ENCODE data around the gene PCSK4. TPM values are rescaled to one million over a fixed set of nuclear protein-coding genes. Genes with fewer than 3 reads are reported as not detected.
A peak's percentile ranks its signal among the peaks of the same experiment; 100 is the strongest.

PCSK4 gene
- total RNA-seq, 1 donor: 1.4 TPM

GRCh38 chr19:1453525-1454364 lies 36.4 kb downstream of the PCSK4 start:
- Histone ChIP-seq H3K27ac (ENCODE audit: low read depth, low read length) (no peak overlapping the region), H2AFZ (ENCODE audit: low read length) (no peak overlapping the region), H3K27me3 (ENCODE audit: insufficient read depth, low read length) (peaks cover 81% of the 10 kb centered on the region), H3K4me2 (ENCODE audit: insufficient read depth, low read length) (no peak overlapping the region), H3K9me3 (ENCODE audit: low read depth, low read length) (no peaks in the 10 kb centered on the region), H3K36me3 (ENCODE audit: insufficient read depth, low read length) (no peaks in the 10 kb centered on the region), H3K4me1 (ENCODE audit: insufficient read depth, low read length) (no peaks in the 10 kb centered on the region), H3K79me2 (ENCODE audit: insufficient read depth, low read length) (no peaks in the 10 kb centered on the region), H3K4me3 (ENCODE audit: insufficient read depth, low read length) (no peak overlapping the region), H4K20me1 (ENCODE audit: insufficient read depth, low read length) (peaks cover 37% of the 10 kb centered on the region)
- DNase-seq (ENCODE audit: insufficient read length, low spot score, missing footprints): peak; percentile 99
- TF ChIP-seq CTCF (IDR thresholded peaks at IDR 0.05; ENCODE audit: extremely low read depth, low read depth, low read length): no peak

GRCh38 chr19:1452802-1453524 lies 37.2 kb downstream of the PCSK4 start:
- Histone ChIP-seq H4K20me1 (ENCODE audit: insufficient read depth, low read length) (peaks cover 33% of the 10 kb centered on the region), H3K9me3 (ENCODE audit: low read depth, low read length) (no peaks in the 10 kb centered on the region), H2AFZ (ENCODE audit: low read length) (no peak overlapping the region), H3K79me2 (ENCODE audit: insufficient read depth, low read length) (no peaks in the 10 kb centered on the region), H3K36me3 (ENCODE audit: insufficient read depth, low read length) (no peaks in the 10 kb centered on the region), H3K4me3 (ENCODE audit: insufficient read depth, low read length) (no peak overlapping the region), H3K4me1 (ENCODE audit: insufficient read depth, low read length) (no peaks in the 10 kb centered on the region), H3K27ac (ENCODE audit: low read depth, low read length) (no peak overlapping the region), H3K27me3 (ENCODE audit: insufficient read depth, low read length) (peaks cover 86% of the 10 kb centered on the region), H3K4me2 (ENCODE audit: insufficient read depth, low read length) (no peak overlapping the region)
- TF ChIP-seq CTCF (IDR thresholded peaks at IDR 0.05; ENCODE audit: extremely low read depth, low read depth, low read length): no peak
- peak; percentile 91 for DNase-seq (ENCODE audit: insufficient read length, low spot score, missing footprints)

- no peak for TF ChIP-seq CTCF (IDR thresholded peaks at IDR 0.05; ENCODE audit: extremely low read depth, low read depth, low read length)
- Histone ChIP-seq H4K20me1 (ENCODE audit: insufficient read depth, low read length) (peaks cover 39% of the 10 kb centered on the region), H3K79me2 (ENCODE audit: insufficient read depth, low read length) (no peaks in the 10 kb centered on the region), H3K9me3 (ENCODE audit: low read depth, low read length) (no peaks in the 10 kb centered on the region), H3K4me1 (ENCODE audit: insufficient read depth, low read length) (no peaks in the 10 kb centered on the region), H3K27me3 (ENCODE audit: insufficient read depth, low read length) (peaks cover 89% of the 10 kb centered on the region), H3K4me3 (ENCODE audit: insufficient read depth, low read length) (no peak overlapping the region), H3K4me2 (ENCODE audit: insufficient read depth, low read length) (no peak overlapping the region), H3K36me3 (ENCODE audit: insufficient read depth, low read length) (no peaks in the 10 kb centered on the region), H3K27ac (ENCODE audit: low read depth, low read length) (no peak overlapping the region), H2AFZ (ENCODE audit: low read length) (no peak overlapping the region)
- DNase-seq (ENCODE audit: insufficient read length, low spot score, missing footprints): no peak
These were observed 38.0 kb downstream of the PCSK4 start for GRCh38 chr19:1451916-1452801.
